Heart left ventricle (tissue), 13 donors: Measurements from ENCODE around the gene IFI27L1.

Experiments used
- CTCF ChIP-seq, 12 donors: fragments of 200-600 bp; sonication (generic) in 4 of 12; IDR thresholded peaks; one replicate each; pipeline versions ENCODE4 v1.5.0 to v1.8.0; 2018 to 2022; ENCODE audit warnings: antibody characterized with exemption in 12 of 12, mild to moderate bottlenecking in 5 of 12
- POLR2A ChIP-seq, 2 donors: fragments of 450-650 bp; IDR thresholded peaks; one replicate each; pipeline ENCODE4 v1.6.1; 2017; ENCODE audit warnings: antibody characterized with exemption in 2 of 2, mild to moderate bottlenecking in 2 of 2, moderate library complexity in 2 of 2
- donor health status: ischemic (EF 13 %, LVEDD 7.1; RV severe dilation, severe dysfunction).
- donor health status: DM: no; HTN: yes; CAD: no.
- donor health status: DM: no; HTN: no; CAD: no.
- donor health status: ischemic (EF 25% LVEDD 6.9; RV normal size, moderate dysfunction).
- donor health status: ischemic (EF 25% LVEDD 5.7; RV mildly dilated, moderate dysfunction).
- donor health status: ischemic (EF 35%, LVEDD 5.7; RV mildly dilated, moderate dysfunction).
- donor health status: nonischemic (EF 11% LVEDD 7.7; RV severe dilation, severe dysfunction).
- donor health status: DM: yes; HTN: yes; CAD: no.
- donor health status: PGD.
- donor health status: ischemic (EF 29% LVEDD 5.4; RV normal size, mild dysfunction).
- donor health status: nonischemic (EF 23%, LVEDD 6.1; RV moderate dilation, normal function).

- no peak for TF ChIP-seq CTCF (IDR thresholded peaks at IDR 0.05)
- no peak for TF ChIP-seq POLR2A (IDR thresholded peaks at IDR 0.05)
These were observed 26.2 kb upstream of the IFI27L1 start for GRCh38 chr14:94054936-94055335.
